K562 (cell line): ENCODE measurements around the gene HS3ST2. TPM values are rescaled to one million over a fixed set of nuclear protein-coding genes. Genes with fewer than 3 reads are reported as not detected.

Experiments
- ATAC-seq: fragments of 200-7000 bp; cut with Tn5 transposase; 3 replicates; pipeline ENCODE4 v1.9.1; 2020; ENCODE audit warnings: moderate library complexity
- BruUV-seq: library from RNA; stranded (reverse); fragments of 400-500 nt; replicated peaks from 2 replicates; lab custom pipeline; 2021; lab: Mats Ljungman, UMichigan
- CTCF ChIA-PET: fragments of 300-600 bp; formaldehyde crosslinking; extraction: SDS; loops from one replicate; lab custom pipeline; 2021; ENCODE audit warnings: low intra/inter-chr PET ratio; lab: Yijun Ruan, JAX
- POLR2A ChIA-PET: fragments of 300-600, 350-650 bp; sonication (Branson Sonifier 250); formaldehyde crosslinking; extraction: SDS; loops from one replicate; lab custom pipeline; 2021; ENCODE audit warnings: antibody characterized with exemption, inconsistent platforms; lab: Yijun Ruan, JAX
- DNase-seq, 4 experiments: peaks; one replicate each; pipeline versions ENCODE4 v3.0.0 to v3.0.0-alpha.2; 2011 to 2018; ENCODE audit warnings: low spot score in 3 of 4, mixed read lengths in 3 of 4; ENCODE audit errors: extremely low read depth in 1 of 4
- FAIRE-seq: peaks from 2 replicates; lab custom pipeline; 2011; peaks lifted over from hg19 to GRCh38; lab: Jason Lieb, UNC
- H2AFZ ChIP-seq: 2 replicates; pipeline ENCODE4 v1.6.0; 2011; ENCODE audit warnings: low read depth, low read length, control low read depth, inconsistent platforms
- H3K27ac ChIP-seq: fragments of 200-600 bp; 3 replicates; pipeline ENCODE4 v1.8.0; 2011; ENCODE audit warnings: low read depth, mild to moderate bottlenecking, control low read depth, inconsistent platforms, low read length, moderate library complexity, mixed read lengths; ENCODE audit errors: extremely low read depth
- H3K27me3 ChIP-seq, 2 experiments: fragments of 300-600 bp in 1 of 2; 2 replicates in 1 of 2; 3 replicates in 1 of 2; pipeline versions ENCODE4 v1.6.0 to v1.8.0; 2011; ENCODE audit warnings: inconsistent platforms in 2 of 2, low read length in 2 of 2, mild to moderate bottlenecking in 1 of 2, mixed read lengths in 1 of 2, moderate library complexity in 1 of 2; ENCODE audit not compliant: control insufficient read depth in 2 of 2, insufficient read depth in 2 of 2
- H3K36me3 ChIP-seq: fragments of 300-600 bp; 3 replicates; pipeline ENCODE4 v1.8.0; 2011; ENCODE audit warnings: mild to moderate bottlenecking, low read length, inconsistent platforms; ENCODE audit not compliant: control insufficient read depth, insufficient read depth
- H3K4me1 ChIP-seq, 2 experiments: fragments of 200-600 bp in 1 of 2; replicated peaks in 1 of 2; 2 replicates in 1 of 2; 3 replicates in 1 of 2; pipeline versions ENCODE4 v1.5.1 to v1.8.0; 2011; ENCODE audit warnings: inconsistent platforms in 2 of 2, low read length in 2 of 2, mild to moderate bottlenecking in 1 of 2, mixed read lengths in 1 of 2, moderate library complexity in 1 of 2; ENCODE audit not compliant: control insufficient read depth in 2 of 2, insufficient read depth in 2 of 2
- H3K4me2 ChIP-seq: 2 replicates; pipeline ENCODE4 v1.6.1; 2011; ENCODE audit warnings: low read length, control low read depth, inconsistent platforms, mixed read lengths; ENCODE audit not compliant: insufficient read depth
- H3K4me3 ChIP-seq: fragments of 200-600 bp; sonication (generic), shearing (Covaris generic); 2 replicates; pipeline ENCODE4 v1.5.1; 2016; ENCODE audit warnings: control low read depth, inconsistent platforms
- H3K79me2 ChIP-seq: fragments of 200-600 bp; 3 replicates; pipeline ENCODE4 v1.8.0; 2011; ENCODE audit warnings: low read length, inconsistent platforms; ENCODE audit not compliant: control insufficient read depth, insufficient read depth
- H3K9ac ChIP-seq, 2 experiments: 2 replicates each; pipeline versions ENCODE4 v1.6.0 to v1.6.1; 2011; ENCODE audit warnings: low read depth in 2 of 2, low read length in 2 of 2, control low read depth in 1 of 2, inconsistent platforms in 1 of 2, mild to moderate bottlenecking in 1 of 2, mixed read lengths in 1 of 2; ENCODE audit not compliant: insufficient read depth in 1 of 2
- H3K9me1 ChIP-seq: one replicate; pipeline ENCODE4 v1.6.0; 2011; ENCODE audit warnings: inconsistent platforms, mild to moderate bottlenecking, low read length, moderate library complexity; ENCODE audit not compliant: control insufficient read depth, insufficient read depth
- H3K9me3 ChIP-seq: replicated peaks from 2 replicates; pipeline ENCODE4 v1.5.1; 2011; ENCODE audit warnings: low read depth, low read length, inconsistent platforms; ENCODE audit not compliant: control insufficient read depth, insufficient read depth
- H4K20me1 ChIP-seq: replicated peaks from 2 replicates; pipeline ENCODE4 v1.6.1; 2011; ENCODE audit warnings: low read length, inconsistent platforms, mixed read lengths; ENCODE audit not compliant: control insufficient read depth, insufficient read depth
- KDM2B ChIP-seq: fragments of 250-450 bp; sonication (Bioruptor Pico); IDR thresholded peaks from 2 replicates; pipeline ENCODE4 v1.8.0; 2021; ENCODE audit warnings: mild to moderate bottlenecking, moderate library complexity
- POLR2A ChIP-seq: fragments of 450-650 bp; conservative IDR thresholded peaks from 2 replicates; pipeline ENCODE4 v1.6.1; 2016
- SRSF3 ChIP-seq: fragments of 200-400 bp; formaldehyde crosslinking; IDR thresholded peaks from 2 replicates; pipeline ENCODE4 v1.6.1; 2016; ENCODE audit warnings: mild to moderate bottlenecking, low read length, moderate library complexity; ENCODE audit not compliant: insufficient read depth
- TCFL5 ChIP-seq: fragments of 250-450 bp; sonication (Bioruptor Pico); conservative IDR thresholded peaks from 2 replicates; pipeline ENCODE4 v1.6.1; 2021; ENCODE audit warnings: mild to moderate bottlenecking, moderate library complexity, matching md5 sums
- THRA ChIP-seq: fragments of 450-650 bp; IDR thresholded peaks from 2 replicates; pipeline ENCODE4 v1.6.1; 2017; ENCODE audit warnings: mild to moderate bottlenecking, moderate library complexity
- TRIM28 ChIP-seq: fragments of 450-650 bp; IDR thresholded peaks from 2 replicates; pipeline ENCODE4 v1.6.1; 2017
- TSHZ1 ChIP-seq: fragments of 250-450 bp; sonication (Bioruptor Pico); IDR thresholded peaks from 2 replicates; pipeline ENCODE4 v1.4.0; 2020; ENCODE audit warnings: mild to moderate bottlenecking, moderate library complexity
- ZC3H4 ChIP-seq: sonication (generic); formaldehyde crosslinking; IDR thresholded peaks from 2 replicates; pipeline ENCODE4 v1.9.0; 2021; ENCODE audit warnings: missing genetic modification reagents, borderline replicate concordance
- ZNF175 ChIP-seq: fragments of 200-800 bp; sonication (Bioruptor generic); IDR thresholded peaks from 2 replicates; pipeline ENCODE4 v1.6.1; 2016; ENCODE audit warnings: low read depth, mild to moderate bottlenecking, missing genetic modification characterization, missing compliant biosample characterization
- ZNF785 ChIP-seq: fragments of 250-450 bp; sonication (Bioruptor Pico); IDR thresholded peaks from 2 replicates; pipeline ENCODE4 v1.4.0; 2020; ENCODE audit warnings: mild to moderate bottlenecking
- WGBS: fragments of 100-300 bp; shearing (Covaris generic); methylation state at CpG from one replicate; pipeline ENCODE4 v1.1.6; 2016; ENCODE audit warnings: low coverage, mixed read lengths; ENCODE audit not compliant: insufficient coverage; ENCODE audit errors: missing lambda C conversion rate; 5-methylcytosine and 5-hydroxymethylcytosine counted together
- in situ Hi-C: fragments of 300-500 bp; cut with MboI; formaldehyde crosslinking; loops from 4 replicates; pipeline ENCODE4 v1.15.0; 2018; ENCODE audit warnings: inconsistent platforms, mixed read lengths
- intact Hi-C: fragments of 100-400 bp; cut with micrococcal nuclease; formaldehyde crosslinking; loops from 2 replicates; pipeline ENCODE4 v1.14.2; 2022
- polyA plus RNA-seq, 8 experiments: library from polyadenylated mRNA; depleted of rRNA in 4 of 8; stranded (reverse) in 5 of 8; unstranded in 3 of 8; fragments of >200 nt; fragmentation: Nextera tagmentation in 2 of 8; fragmentation: Illumina TruSeq in 1 of 8; extraction: Ambion mirVana in 2 of 8; extraction: Trizol in 1 of 8; gene quantifications; 2 replicates each; pipeline versions ENCODE4 v1.2.1 to v1.2.3, GENCODE V29; 2011 to 2014; ENCODE audit warnings: inconsistent platforms in 1 of 8, missing spikeins in 1 of 8
- total RNA-seq, 7 experiments: library from RNA; depleted of rRNA in 6 of 7; stranded (reverse); fragments of >200 nt in 6 of 7; fragmentation: Illumina TruSeq in 2 of 7; extraction: Trizol in 2 of 7; gene quantifications; 2 replicates each; pipeline versions ENCODE4 v1.2.1 to v1.2.3, GENCODE V29; 2011 to 2021; ENCODE audit warnings: low replicate concordance in 1 of 7

Gene HS3ST2
- total and polyA plus RNA-seq, 9 of the 15 experiments (the other 6 are each of a cell fraction or from before 2014, with no cell fraction given), result not detected

GRCh38 chr16:22929461-22929860 lies 115.5 kb downstream of the HS3ST2 start (continued):
- TF ChIP-seq TSHZ1 (CRISPR knock-in tag) (no peak), SRSF3 (no peak), ZNF785 (CRISPR knock-in tag) (no peak), TCFL5 (CRISPR knock-in tag) (no peak), POLR2A (no peak)
- TF ChIP-seq, all 486 proteins: peak for 0

GRCh38 chr16:22932032-22932771 lies 118.2 kb downstream of the HS3ST2 start:
- no peak overlapping the region for H2AFZ ChIP-seq
- POLR2A ChIA-PET, result no interaction called here
- H3K36me3 ChIP-seq, result no peaks in the 10 kb centered on the region
- peaks cover 6 to 7% of the 10 kb centered on the region in 2 experiments; a peak in 3 of 5 replicates for H3K27me3 ChIP-seq
- H3K9ac ChIP-seq, result no peak overlapping the region
- DNase-seq (no peak), ATAC-seq (no peak)
- WGBS, result 0% methylated on average over 8 of the region's 8 CpGs
- no peak overlapping the region for H3K4me2 ChIP-seq
- in situ Hi-C loops, result no loop called here
- no TSS peak for BruUV-seq
- H3K27ac ChIP-seq, result no peak overlapping the region
- no peaks in the 10 kb centered on the region for H4K20me1 ChIP-seq
- no peaks in the 10 kb centered on the region for H3K9me1 ChIP-seq
- TF ChIP-seq ZNF175 (CRISPR knock-in tag), result no peak
- TF ChIP-seq ZC3H4 (CRISPR knock-in tag), result no peak
- TF ChIP-seq THRA, result no peak
- no peak for TF ChIP-seq TRIM28
- TF ChIP-seq KDM2B (CRISPR knock-in tag), result no peak
- TF ChIP-seq, all 486 proteins: peak for 0
- FAIRE-seq, result no peak
- Histone ChIP-seq H3K4me3 (no peak overlapping the region), H3K4me1 (no peaks in the 10 kb centered on the region), H3K9me3 (no peaks in the 10 kb centered on the region), H3K79me2 (no peaks in the 10 kb centered on the region)
- CTCF ChIA-PET, result no interaction called here
- intact Hi-C loops, result no loop called here
